Measurements from ENCODE around the gene ASCL1.

The ASCL1 gene

DNA sequence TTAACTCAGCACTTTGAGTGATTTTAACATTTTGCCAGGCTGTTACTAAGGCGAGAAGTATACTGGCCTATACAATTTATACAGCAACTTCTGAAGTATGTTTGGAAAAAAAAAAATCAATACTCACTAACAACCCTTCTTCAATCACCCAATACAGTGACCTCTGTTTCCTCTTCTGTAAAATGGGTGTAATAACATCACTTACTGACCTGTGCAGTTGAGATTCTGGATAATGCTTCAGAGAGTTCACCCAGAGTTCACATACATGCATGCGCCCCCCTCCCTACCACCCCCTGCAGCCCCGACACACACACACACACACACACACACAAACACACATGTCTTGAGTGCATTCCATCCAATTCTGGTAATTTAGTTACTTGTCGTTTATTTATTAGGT lies 49.6 kb upstream of the ASCL1 start:
- POLR2A ChIA-PET: no interaction called here
- CTCF ChIA-PET: no interaction called here
- H3K36me3 ChIP-seq (ENCODE audit: control insufficient read depth in 2 of 2, insufficient read depth in 1 of 2, low read length in 2 of 2): no peaks in the 10 kb centered on the region
- no peak overlapping the region for H3K4me3 ChIP-seq (ENCODE audit: low read depth, low read length)
- TF ChIP-seq, protein P1, sequence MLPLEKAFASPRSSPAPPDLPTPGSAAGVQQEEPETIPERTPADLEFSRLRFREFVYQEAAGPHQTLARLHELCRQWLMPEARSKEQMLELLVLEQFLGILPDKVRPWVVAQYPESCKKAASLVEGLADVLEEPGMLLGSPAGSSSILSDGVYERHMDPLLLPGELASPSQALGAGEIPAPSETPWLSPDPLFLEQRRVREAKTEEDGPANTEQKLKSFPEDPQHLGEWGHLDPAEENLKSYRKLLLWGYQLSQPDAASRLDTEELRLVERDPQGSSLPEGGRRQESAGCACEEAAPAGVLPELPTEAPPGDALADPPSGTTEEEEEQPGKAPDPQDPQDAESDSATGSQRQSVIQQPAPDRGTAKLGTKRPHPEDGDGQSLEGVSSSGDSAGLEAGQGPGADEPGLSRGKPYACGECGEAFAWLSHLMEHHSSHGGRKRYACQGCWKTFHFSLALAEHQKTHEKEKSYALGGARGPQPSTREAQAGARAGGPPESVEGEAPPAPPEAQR (tag by site-specific recombination; IDR thresholded peaks at IDR 0.05): no peak
- TF ChIP-seq, protein P2, sequence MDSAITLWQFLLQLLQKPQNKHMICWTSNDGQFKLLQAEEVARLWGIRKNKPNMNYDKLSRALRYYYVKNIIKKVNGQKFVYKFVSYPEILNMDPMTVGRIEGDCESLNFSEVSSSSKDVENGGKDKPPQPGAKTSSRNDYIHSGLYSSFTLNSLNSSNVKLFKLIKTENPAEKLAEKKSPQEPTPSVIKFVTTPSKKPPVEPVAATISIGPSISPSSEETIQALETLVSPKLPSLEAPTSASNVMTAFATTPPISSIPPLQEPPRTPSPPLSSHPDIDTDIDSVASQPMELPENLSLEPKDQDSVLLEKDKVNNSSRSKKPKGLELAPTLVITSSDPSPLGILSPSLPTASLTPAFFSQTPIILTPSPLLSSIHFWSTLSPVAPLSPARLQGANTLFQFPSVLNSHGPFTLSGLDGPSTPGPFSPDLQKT (IDR thresholded peaks at IDR 0.05; ENCODE audit: borderline replicate concordance, low read depth, low read length): no peak
- TF ChIP-seq ZNF214 (tag by site-specific recombination; IDR thresholded peaks at IDR 0.05; ENCODE audit: borderline replicate concordance) (no peak), ZNF37A (tag by site-specific recombination; IDR thresholded peaks at IDR 0.05) (no peak)
- no peak overlapping the region for H3K27ac ChIP-seq (ENCODE audit: extremely low read depth, low read depth, low read length)
- no peaks in the 10 kb centered on the region for H3K9me3 ChIP-seq (ENCODE audit: control insufficient read depth, insufficient read depth, low read depth, low read length)
- H3K4me1 ChIP-seq (ENCODE audit: control insufficient read depth, insufficient read depth, low read length): no peaks in the 10 kb centered on the region

DNA sequence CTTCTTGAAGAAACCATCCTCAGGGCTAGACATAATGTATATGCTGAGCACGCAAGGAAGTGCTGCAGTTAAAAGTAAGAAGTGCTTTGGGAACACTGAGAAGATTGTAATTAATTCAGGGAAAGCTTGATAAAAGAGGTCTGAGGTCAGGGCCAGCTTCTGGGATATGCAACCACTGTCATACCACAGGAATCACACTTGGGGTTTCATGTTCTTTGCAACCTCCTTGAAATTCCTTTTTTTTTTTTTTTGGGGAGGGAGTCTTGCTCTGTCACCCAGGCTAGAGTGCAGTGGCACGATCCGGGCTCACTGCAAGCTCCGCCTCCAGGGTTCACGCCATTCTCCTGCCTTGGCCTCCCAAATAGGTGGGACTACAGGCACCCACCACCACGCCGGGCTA lies 47.3 kb upstream of the ASCL1 start:
- no peak for TF ChIP-seq ZNF354C (tag by site-specific recombination; IDR thresholded peaks at IDR 0.05; ENCODE audit: borderline replicate concordance, low read depth)
- TF ChIP-seq ZNF596 (tag by site-specific recombination; IDR thresholded peaks at IDR 0.05): no peak
- TF ChIP-seq ZNF660 (tag by site-specific recombination; IDR thresholded peaks at IDR 0.05): no peak
- TF ChIP-seq, protein P3, sequence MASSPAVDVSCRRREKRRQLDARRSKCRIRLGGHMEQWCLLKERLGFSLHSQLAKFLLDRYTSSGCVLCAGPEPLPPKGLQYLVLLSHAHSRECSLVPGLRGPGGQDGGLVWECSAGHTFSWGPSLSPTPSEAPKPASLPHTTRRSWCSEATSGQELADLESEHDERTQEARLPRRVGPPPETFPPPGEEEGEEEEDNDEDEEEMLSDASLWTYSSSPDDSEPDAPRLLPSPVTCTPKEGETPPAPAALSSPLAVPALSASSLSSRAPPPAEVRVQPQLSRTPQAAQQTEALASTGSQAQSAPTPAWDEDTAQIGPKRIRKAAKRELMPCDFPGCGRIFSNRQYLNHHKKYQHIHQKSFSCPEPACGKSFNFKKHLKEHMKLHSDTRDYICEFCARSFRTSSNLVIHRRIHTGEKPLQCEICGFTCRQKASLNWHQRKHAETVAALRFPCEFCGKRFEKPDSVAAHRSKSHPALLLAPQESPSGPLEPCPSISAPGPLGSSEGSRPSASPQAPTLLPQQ (tag by site-specific recombination; IDR thresholded peaks at IDR 0.05): no peak
- TF ChIP-seq ZBTB48 (tag by site-specific recombination; IDR thresholded peaks at IDR 0.05): no peak
- no peak for TF ChIP-seq REPIN1 (tag by site-specific recombination; IDR thresholded peaks at IDR 0.05; ENCODE audit: low read depth)
- no peak for TF ChIP-seq GLI2 (tag by site-specific recombination; IDR thresholded peaks at IDR 0.05; ENCODE audit: borderline replicate concordance, low read depth)
- TF ChIP-seq ZNF501 (tag by site-specific recombination; IDR thresholded peaks at IDR 0.05): no peak
- no peak for TF ChIP-seq OSR2 (tag by site-specific recombination; IDR thresholded peaks at IDR 0.05)
- TF ChIP-seq ZNF664 (tag by site-specific recombination; IDR thresholded peaks at IDR 0.05): no peak
- no peak for TF ChIP-seq ZNF76 (tag by site-specific recombination; IDR thresholded peaks at IDR 0.05; ENCODE audit: borderline replicate concordance, low read depth)
- TF ChIP-seq, protein P4, sequence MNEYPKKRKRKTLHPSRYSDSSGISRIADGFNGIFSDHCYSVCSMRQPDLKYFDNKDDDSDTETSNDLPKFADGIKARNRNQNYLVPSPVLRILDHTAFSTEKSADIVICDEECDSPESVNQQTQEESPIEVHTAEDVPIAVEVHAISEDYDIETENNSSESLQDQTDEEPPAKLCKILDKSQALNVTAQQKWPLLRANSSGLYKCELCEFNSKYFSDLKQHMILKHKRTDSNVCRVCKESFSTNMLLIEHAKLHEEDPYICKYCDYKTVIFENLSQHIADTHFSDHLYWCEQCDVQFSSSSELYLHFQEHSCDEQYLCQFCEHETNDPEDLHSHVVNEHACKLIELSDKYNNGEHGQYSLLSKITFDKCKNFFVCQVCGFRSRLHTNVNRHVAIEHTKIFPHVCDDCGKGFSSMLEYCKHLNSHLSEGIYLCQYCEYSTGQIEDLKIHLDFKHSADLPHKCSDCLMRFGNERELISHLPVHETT (tag by site-specific recombination; IDR thresholded peaks at IDR 0.05): no peak
- TF ChIP-seq ZNF571 (tag by site-specific recombination; IDR thresholded peaks at IDR 0.05): no peak
- Histone ChIP-seq H3K27ac (ENCODE audit: extremely low read depth, low read depth, low read length) (no peak overlapping the region), H3K36me3 (ENCODE audit: control insufficient read depth in 2 of 2, insufficient read depth in 1 of 2, low read length in 2 of 2) (no peaks in the 10 kb centered on the region), H3K4me1 (ENCODE audit: control insufficient read depth, insufficient read depth, low read length) (no peaks in the 10 kb centered on the region), H3K9me3 (ENCODE audit: control insufficient read depth, insufficient read depth, low read depth, low read length) (no peaks in the 10 kb centered on the region), H3K4me3 (ENCODE audit: low read depth, low read length) (no peak overlapping the region)
- CTCF ChIA-PET: no interaction called here
- POLR2A ChIA-PET: no interaction called here

DNA sequence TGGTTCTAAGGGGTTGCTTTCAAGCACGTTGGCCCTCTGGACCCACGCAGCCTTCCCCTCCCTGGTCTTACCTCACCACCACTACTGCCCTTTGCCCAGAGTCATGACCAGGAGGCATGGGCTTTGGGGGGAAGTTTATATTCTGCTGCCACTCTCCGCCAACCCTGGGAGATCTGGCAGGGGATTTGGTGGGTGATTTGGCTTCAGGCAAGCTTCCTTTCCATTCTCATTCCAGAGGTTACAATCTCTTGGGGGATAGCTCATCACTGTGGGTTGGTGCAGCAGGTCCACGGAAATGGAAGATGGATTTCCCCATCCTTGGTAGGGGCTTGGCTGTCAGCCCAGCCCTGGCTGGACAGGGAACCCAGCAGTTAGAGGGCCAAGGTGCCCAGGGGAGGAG lies 46.7 kb upstream of the ASCL1 start:
- no peaks in the 10 kb centered on the region for H3K9me3 ChIP-seq (ENCODE audit: control insufficient read depth, insufficient read depth, low read depth, low read length)
- CTCF ChIA-PET: interaction anchor here (0.7 kb wide), 1 partner anchor 105 kb away, joined by 3 read pairs; no protein-coding TSS in a partner anchor
- POLR2A ChIA-PET: no interaction called here
- H3K27ac ChIP-seq (ENCODE audit: extremely low read depth, low read depth, low read length): no peak overlapping the region
- H3K36me3 ChIP-seq (ENCODE audit: control insufficient read depth in 2 of 2, insufficient read depth in 1 of 2, low read length in 2 of 2): no peaks in the 10 kb centered on the region
- no peak overlapping the region for H3K4me3 ChIP-seq (ENCODE audit: low read depth, low read length)
- H3K4me1 ChIP-seq (ENCODE audit: control insufficient read depth, insufficient read depth, low read length): no peaks in the 10 kb centered on the region
- TF ChIP-seq ZNF138 (tag by site-specific recombination; IDR thresholded peaks at IDR 0.05; ENCODE audit: borderline replicate concordance) (no peak), RBAK (tag by site-specific recombination; IDR thresholded peaks at IDR 0.05) (no peak), ZNF585B (tag by site-specific recombination; IDR thresholded peaks at IDR 0.05) (no peak), ZNF571 (tag by site-specific recombination; IDR thresholded peaks at IDR 0.05) (no peak)
- TF ChIP-seq, protein P5, sequence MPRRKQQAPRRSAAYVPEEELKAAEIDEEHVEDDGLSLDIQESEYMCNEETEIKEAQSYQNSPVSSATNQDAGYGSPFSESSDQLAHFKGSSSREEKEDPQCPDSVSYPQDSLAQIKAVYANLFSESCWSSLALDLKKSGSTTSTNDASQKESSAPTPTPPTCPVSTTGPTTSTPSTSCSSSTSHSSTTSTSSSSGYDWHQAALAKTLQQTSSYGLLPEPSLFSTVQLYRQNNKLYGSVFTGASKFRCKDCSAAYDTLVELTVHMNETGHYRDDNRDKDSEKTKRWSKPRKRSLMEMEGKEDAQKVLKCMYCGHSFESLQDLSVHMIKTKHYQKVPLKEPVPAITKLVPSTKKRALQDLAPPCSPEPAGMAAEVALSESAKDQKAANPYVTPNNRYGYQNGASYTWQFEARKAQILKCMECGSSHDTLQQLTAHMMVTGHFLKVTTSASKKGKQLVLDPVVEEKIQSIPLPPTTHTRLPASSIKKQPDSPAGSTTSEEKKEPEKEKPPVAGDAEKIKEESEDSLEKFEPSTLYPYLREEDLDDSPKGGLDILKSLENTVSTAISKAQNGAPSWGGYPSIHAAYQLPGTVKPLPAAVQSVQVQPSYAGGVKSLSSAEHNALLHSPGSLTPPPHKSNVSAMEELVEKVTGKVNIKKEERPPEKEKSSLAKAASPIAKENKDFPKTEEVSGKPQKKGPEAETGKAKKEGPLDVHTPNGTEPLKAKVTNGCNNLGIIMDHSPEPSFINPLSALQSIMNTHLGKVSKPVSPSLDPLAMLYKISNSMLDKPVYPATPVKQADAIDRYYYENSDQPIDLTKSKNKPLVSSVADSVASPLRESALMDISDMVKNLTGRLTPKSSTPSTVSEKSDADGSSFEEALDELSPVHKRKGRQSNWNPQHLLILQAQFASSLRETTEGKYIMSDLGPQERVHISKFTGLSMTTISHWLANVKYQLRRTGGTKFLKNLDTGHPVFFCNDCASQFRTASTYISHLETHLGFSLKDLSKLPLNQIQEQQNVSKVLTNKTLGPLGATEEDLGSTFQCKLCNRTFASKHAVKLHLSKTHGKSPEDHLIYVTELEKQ (tag by site-specific recombination; IDR thresholded peaks at IDR 0.05; ENCODE audit: borderline replicate concordance): no peak

All from HEK293 (cell line).